Thyroid gland (tissue), 4 donors: ENCODE data around the gene MYADML2. TPM values are rescaled to one million over a fixed set of nuclear protein-coding genes. Genes with fewer than 3 reads are reported as not detected.

Experiments
- DNase-seq, 2 donors: peaks; one replicate each; pipeline ENCODE4 v3.0.0-alpha.2; 2019
- H3K27ac ChIP-seq, 3 donors: fragments of 200-600 bp; sonication (generic); 1 replicate in 2 of 3; 2 replicates in 1 of 3; pipeline ENCODE4 v1.5.1; 2016 to 2019; ENCODE audit warnings: mild to moderate bottlenecking in 1 of 3, moderate library complexity in 1 of 3
- H3K27me3 ChIP-seq: fragments of 200-600 bp; sonication (generic); one replicate; pipeline ENCODE4 v1.5.1; 2019
- H3K36me3 ChIP-seq, 2 donors: fragments of 200-600 bp; sonication (generic); one replicate each; pipeline ENCODE4 v1.5.1; 2016 to 2019
- H3K4me1 ChIP-seq, 2 donors: fragments of 200-600 bp; sonication (generic); one replicate each; pipeline ENCODE4 v1.5.1; 2017 to 2019
- H3K4me3 ChIP-seq, 3 donors: fragments of 200-600 bp; sonication (generic); replicated peaks in 1 of 3; 1 replicate in 2 of 3; 2 replicates in 1 of 3; pipeline ENCODE4 v1.5.1; 2016; ENCODE audit warnings: mild to moderate bottlenecking in 1 of 3
- H3K9me3 ChIP-seq: fragments of 200-600 bp; sonication (generic); one replicate; pipeline ENCODE4 v1.5.1; 2017
- CTCF ChIP-seq, 6 experiments: fragments of 200-600 bp in 3 of 6; fragments of 450-650 bp in 3 of 6; sonication (generic) in 3 of 6; IDR thresholded peaks; one replicate each; pipeline ENCODE4 v1.5.1; 2016 to 2019; ENCODE audit warnings: antibody characterized with exemption in 6 of 6, mild to moderate bottlenecking in 2 of 6, inconsistent platforms in 1 of 6, moderate library complexity in 1 of 6
- POLR2A ChIP-seq, 2 donors: fragments of 450-650 bp; IDR thresholded peaks; one replicate each; pipeline ENCODE4 v1.6.1; 2017; ENCODE audit warnings: antibody characterized with exemption in 2 of 2, mild to moderate bottlenecking in 2 of 2, moderate library complexity in 1 of 2
- WGBS, 2 donors: methylation state at CpG; one replicate each; pipeline ENCODE4 v1.1.5; 2017; 5-methylcytosine and 5-hydroxymethylcytosine counted together
- intact Hi-C: fragments of 100-400 bp; cut with DNase I; formaldehyde crosslinking; loops from one replicate; pipeline ENCODE4 v1.15.1; 2023
- total RNA-seq, 4 donors: library from RNA; depleted of rRNA; stranded (reverse); fragments of >200 nt; gene quantifications; one replicate each; pipeline ENCODE4 v1.2.3, GENCODE V29; 2016

The MYADML2 gene
- total RNA-seq, 4 donors from 2014 or later: not detected

DNA sequence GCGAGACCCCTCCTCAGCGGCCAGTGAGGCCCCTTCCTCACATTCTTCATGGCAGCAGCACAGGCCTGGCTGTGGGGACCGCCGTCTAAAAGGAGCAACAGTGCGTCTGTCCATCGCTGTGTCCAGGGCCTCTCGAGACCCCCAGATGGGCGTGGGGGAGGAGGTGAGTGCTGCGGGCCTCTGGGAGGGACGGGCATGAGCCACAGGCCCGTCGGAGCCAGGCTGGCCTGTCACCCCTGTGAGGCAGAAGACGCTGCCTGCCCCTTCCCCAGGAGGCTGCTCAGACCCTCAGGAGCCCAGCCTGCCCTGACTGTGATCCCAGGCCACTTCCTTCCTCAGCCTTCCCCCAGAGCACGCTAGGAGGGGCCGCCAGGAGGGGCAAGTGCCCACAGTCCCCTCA, 7.8 kb downstream of the MYADML2 start:
- Histone ChIP-seq H3K4me3 (no peak overlapping the region), H3K9me3 (no peaks in the 10 kb centered on the region), H3K36me3 (no peaks in the 10 kb centered on the region), H3K4me1 (peaks cover 0 to 11% of the 10 kb centered on the region in 2 donors), H3K27ac (no peak overlapping the region), H3K27me3 (no peaks in the 10 kb centered on the region)
- WGBS, 2 donors: 85 to 100% methylated on average over 2 to 9 of the region's 15 CpGs
- intact Hi-C loops: no loop called here
- no peak for TF ChIP-seq CTCF (IDR thresholded peaks at IDR 0.05)
- DNase-seq: no peak

DNA sequence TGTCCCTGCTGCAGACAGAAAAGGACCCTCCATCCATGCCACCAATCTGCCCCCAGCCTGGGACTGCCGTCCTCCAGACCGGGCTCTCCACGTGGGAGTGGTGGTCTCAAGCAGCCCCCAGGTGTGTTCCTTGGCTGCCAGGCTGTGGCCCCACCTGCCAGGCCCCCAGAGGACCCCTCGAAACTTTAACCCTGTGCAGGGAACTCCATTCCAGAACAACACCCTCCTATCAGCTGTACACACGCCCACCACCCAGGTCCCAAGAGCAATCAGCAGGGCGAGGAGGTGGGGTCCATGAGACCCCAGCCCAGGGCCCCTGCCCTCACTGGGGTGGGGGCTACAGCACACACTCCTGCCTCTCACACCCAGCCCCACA, 11.3 kb downstream of the MYADML2 start:
- intact Hi-C loops: no loop called here
- DNase-seq: no peak
- no peaks in the 10 kb centered on the region for H3K36me3 ChIP-seq

DNA sequence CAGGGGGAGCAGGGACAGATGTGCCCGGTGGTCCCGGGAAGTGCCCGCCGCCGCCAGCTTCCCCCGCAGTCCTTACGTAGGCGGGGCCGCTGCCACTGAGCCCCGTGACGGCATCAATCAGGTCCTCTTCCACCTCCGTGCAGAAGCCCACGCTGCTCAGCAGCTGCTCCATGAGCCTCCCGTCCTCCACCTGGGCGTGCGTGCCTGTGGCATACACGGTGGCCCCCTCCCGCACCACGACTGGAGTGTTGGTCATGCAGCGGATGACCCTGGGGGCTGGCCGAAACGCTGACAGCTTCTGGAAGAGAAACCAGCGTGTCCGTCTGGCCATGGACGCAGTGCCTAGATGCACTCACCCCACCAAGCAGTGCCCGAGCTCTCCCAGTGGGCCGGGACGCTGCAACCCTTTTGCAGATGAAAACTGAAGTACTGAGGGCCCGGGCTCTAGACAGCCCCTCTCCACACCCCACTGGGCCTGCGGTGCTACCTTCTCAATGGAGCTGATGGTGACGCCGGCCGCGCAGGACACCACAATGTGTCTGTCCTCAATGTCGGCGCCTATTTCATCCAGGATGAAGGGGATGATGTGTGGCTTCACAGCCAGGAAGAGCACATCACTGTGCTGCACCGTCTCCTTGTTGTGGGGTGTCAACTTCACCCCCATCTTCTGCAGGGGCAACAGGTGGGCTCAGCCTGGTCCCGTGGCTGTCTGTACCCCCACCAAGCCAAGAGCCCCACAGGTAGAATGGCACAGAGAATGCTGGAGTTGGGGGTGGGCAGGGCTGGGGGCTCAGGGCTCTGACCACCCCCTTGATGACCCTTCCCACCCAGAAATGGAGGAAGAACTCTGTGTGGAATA, 12.0 kb downstream of the MYADML2 start:
- 88 to 92% methylated on average over 11 to 18 of the region's 38 CpGs for WGBS, 2 donors
- no peak for DNase-seq
- Histone ChIP-seq H3K27me3 (no peaks in the 10 kb centered on the region), H3K27ac (no peak overlapping the region), H3K9me3 (no peaks in the 10 kb centered on the region), H3K36me3 (no peaks in the 10 kb centered on the region), H3K4me3 (no peak overlapping the region), H3K4me1 (peaks cover 0 to 11% of the 10 kb centered on the region in 2 donors)
- TF ChIP-seq POLR2A (IDR thresholded peaks at IDR 0.05) (no peak), CTCF (IDR thresholded peaks at IDR 0.05) (no peak)
- intact Hi-C loops: no loop called here

More for the DNA sequence above, 11.3 kb downstream of the MYADML2 start:
- Histone ChIP-seq H3K27me3 (no peaks in the 10 kb centered on the region), H3K4me3 (no peak overlapping the region), H3K27ac (no peak overlapping the region), H3K4me1 (peaks cover 0 to 11% of the 10 kb centered on the region in 2 donors), H3K9me3 (no peaks in the 10 kb centered on the region)
- no peak for TF ChIP-seq CTCF (IDR thresholded peaks at IDR 0.05)
- no peak for TF ChIP-seq POLR2A (IDR thresholded peaks at IDR 0.05)
- WGBS, 2 donors: 84 to 96% methylated on average over 3 to 5 of the region's 6 CpGs

- intact Hi-C loops: no loop called here
- H3K4me3 ChIP-seq: no peak overlapping the region
- peaks cover 0 to 11% of the 10 kb centered on the region in 2 donors for H3K4me1 ChIP-seq
- H3K36me3 ChIP-seq: no peaks in the 10 kb centered on the region
- TF ChIP-seq CTCF (IDR thresholded peaks at IDR 0.05) (no peak), POLR2A (IDR thresholded peaks at IDR 0.05) (no peak)
- H3K27ac ChIP-seq: no peak overlapping the region
- WGBS, 2 donors: 89 to 91% methylated on average over 10 to 16 of the region's 23 CpGs
- H3K27me3 ChIP-seq: no peaks in the 10 kb centered on the region
- DNase-seq: no peak
- no peaks in the 10 kb centered on the region for H3K9me3 ChIP-seq
These were observed 12.8 kb downstream of the MYADML2 start for GRCh38 chr17:81934098-81934757.

GRCh38 chr17:81933178-81933699, 13.8 kb downstream of the MYADML2 start:
- no peaks in the 10 kb centered on the region for H3K36me3 ChIP-seq
- H3K27ac ChIP-seq: no peak overlapping the region
- intact Hi-C loops: no loop called here
- H3K27me3 ChIP-seq: no peaks in the 10 kb centered on the region
- WGBS, 2 donors: 93 to 94% methylated on average over 9 to 13 of the region's 14 CpGs
- DNase-seq: no peak
- H3K4me3 ChIP-seq: no peak overlapping the region
- H3K9me3 ChIP-seq: no peaks in the 10 kb centered on the region
- TF ChIP-seq POLR2A (IDR thresholded peaks at IDR 0.05) (no peak), CTCF (IDR thresholded peaks at IDR 0.05) (no peak)
- peaks cover 4 to 18% of the 10 kb centered on the region in 2 donors for H3K4me1 ChIP-seq
